ENCODE measurements around the gene ALOX12B.

- TF ChIP-seq CTCF (conservative IDR thresholded peaks at IDR 0.05; ENCODE audit: low read depth in 2 of 2) (no peak), POLR2AphosphoS5 (IDR thresholded peaks at IDR 0.05; ENCODE audit: low read depth) (no peak), REST (IDR thresholded peaks at IDR 0.05; ENCODE audit: unreplicated experiment) (no peak), EZH2phosphoT487 (IDR thresholded peaks at IDR 0.05; ENCODE audit: unreplicated experiment) (no peak), CREB1 (CRISPR knock-in tag; IDR thresholded peaks at IDR 0.05; ENCODE audit: low read depth) (no peak), EZH2 (IDR thresholded peaks at IDR 0.05; ENCODE audit: low read depth, unreplicated experiment) (no peak)
Measured at GRCh38 chr17:8101721-8102120, 14.2 kb upstream of the ALOX12B start.

Data from GM23338 (cell line).